SH-SY5Y (cell line): ENCODE measurements around the gene TGM3.

ENCODE experiments used
- GATA2 ChIP-seq: IDR thresholded peaks from 2 replicates; pipeline ENCODE4 v1.6.1; 2011; ENCODE audit warnings: mild to moderate bottlenecking, low read depth, low read length
- GATA3 ChIP-seq: IDR thresholded peaks from 2 replicates; pipeline ENCODE4 v1.6.1; 2011; ENCODE audit warnings: low read depth, mild to moderate bottlenecking, low read length, moderate library complexity

The TGM3 gene

GRCh38 chr20:2279253-2279779, 16.5 kb upstream of the TGM3 start:
- no peak for TF ChIP-seq GATA2
- TF ChIP-seq GATA3 = no peak

- TF ChIP-seq GATA3 (no peak), GATA2 (no peak)
These were observed 15.7 kb upstream of the TGM3 start for GRCh38 chr20:2280082-2280481.

- TF ChIP-seq GATA3 (no peak), GATA2 (no peak)
These were observed 14.2 kb upstream of the TGM3 start for GRCh38 chr20:2281563-2281962.

GRCh38 chr20:2282181-2282580, 13.6 kb upstream of the TGM3 start:
- no peak for TF ChIP-seq GATA3
- TF ChIP-seq GATA2 = no peak

- no peak for TF ChIP-seq GATA2
- TF ChIP-seq GATA3 = no peak
These were observed 11.9 kb upstream of the TGM3 start for GRCh38 chr20:2283706-2284423.

GRCh38 chr20:2285193-2285592, 10.6 kb upstream of the TGM3 start:
- TF ChIP-seq GATA3 = no peak
- no peak for TF ChIP-seq GATA2

- TF ChIP-seq GATA2 (no peak), GATA3 (no peak)
These were observed 10.2 kb upstream of the TGM3 start for GRCh38 chr20:2285613-2286012.

- TF ChIP-seq GATA3 = no peak
- no peak for TF ChIP-seq GATA2
These were observed 8.3 kb upstream of the TGM3 start for GRCh38 chr20:2287504-2287903.

GRCh38 chr20:2289475-2289874, 6.3 kb upstream of the TGM3 start:
- TF ChIP-seq GATA3 (no peak), GATA2 (no peak)

- TF ChIP-seq GATA3 = no peak
- no peak for TF ChIP-seq GATA2
These were observed 5.3 kb upstream of the TGM3 start for GRCh38 chr20:2290486-2290885.

- TF ChIP-seq GATA2 = no peak
- TF ChIP-seq GATA3 = no peak
These were observed 3.2 kb upstream of the TGM3 start for GRCh38 chr20:2292416-2293110.

- TF ChIP-seq GATA3 (no peak), GATA2 (no peak)
These were observed 2.3 kb upstream of the TGM3 start for GRCh38 chr20:2293486-2293885.

- TF ChIP-seq GATA2 = no peak
- no peak for TF ChIP-seq GATA3
These were observed 1.8 kb upstream of the TGM3 start for GRCh38 chr20:2293971-2294370.

GRCh38 chr20:2295286-2295685, 515 bp upstream of the TGM3 start:
- no peak for TF ChIP-seq GATA2
- no peak for TF ChIP-seq GATA3

GRCh38 chr20:2296524-2297356, 939 bp downstream of the TGM3 start:
- TF ChIP-seq GATA3 (no peak), GATA2 (no peak)
